Peyer's patch (tissue), 4 donors: ENCODE results near the gene SCAMP4.

Experiments used
- CTCF ChIP-seq, 6 experiments: fragments of 450-650 bp in 4 of 6; fragments of 200-600 bp in 2 of 6; sonication (generic) in 1 of 6; IDR thresholded peaks; one replicate each; pipeline ENCODE4 v1.5.1; 2017 to 2019; ENCODE audit warnings: antibody characterized with exemption in 6 of 6, mild to moderate bottlenecking in 3 of 6, moderate library complexity in 1 of 6
- POLR2A ChIP-seq, 2 donors: fragments of 450-650 bp; IDR thresholded peaks; one replicate each; pipeline ENCODE4 v1.5.1; 2017; ENCODE audit warnings: antibody characterized with exemption in 2 of 2, mild to moderate bottlenecking in 2 of 2, moderate library complexity in 2 of 2

DNA sequence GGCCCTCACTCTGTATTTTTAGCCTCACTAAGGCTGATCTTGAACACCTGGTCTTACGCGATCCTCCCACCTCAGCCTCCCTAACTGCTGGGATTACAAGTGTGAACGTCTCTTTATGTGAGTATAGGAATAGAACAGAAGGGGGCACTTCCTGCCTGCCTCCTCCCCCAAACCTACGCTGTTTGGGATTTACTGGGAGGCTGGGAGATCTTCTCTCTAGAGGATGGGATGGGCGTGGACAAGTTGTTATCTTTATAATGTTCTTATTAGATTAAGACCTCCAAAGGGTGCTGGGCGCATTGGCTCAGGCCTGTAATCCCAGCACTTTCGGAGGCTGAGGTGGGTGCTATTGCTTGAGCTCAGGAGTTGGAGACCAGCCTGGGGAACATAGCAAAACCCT lies 32.9 kb downstream of the SCAMP4 start:
- TF ChIP-seq CTCF (IDR thresholded peaks at IDR 0.05) (no peak), POLR2A (IDR thresholded peaks at IDR 0.05) (no peak)
